NB4 (cell line): ENCODE measurements around the gene WDR12.

Experiments
- MYC ChIP-seq: IDR thresholded peaks from 2 replicates; pipeline ENCODE4 v1.6.1; 2011; ENCODE audit warnings: low read depth, low read length
- POLR2A ChIP-seq: IDR thresholded peaks from 2 replicates; pipeline ENCODE4 v1.6.1; 2011; ENCODE audit warnings: mild to moderate bottlenecking; ENCODE audit not compliant: insufficient read length; ENCODE audit errors: extremely low read depth
- TF ChIP-seq, protein P1 (sequence below): IDR thresholded peaks from one replicate; pipeline ENCODE4 v1.5.1; 2012; ENCODE audit warnings: low read depth, low read length
- TF ChIP-seq, protein P2 (sequence below): IDR thresholded peaks from 2 replicates; pipeline ENCODE4 v1.6.1; 2011; ENCODE audit warnings: low read depth, low read length

GRCh38 chr2:202933139-202933510, 21.7 kb upstream of the WDR12 start:
- TF ChIP-seq, protein P1, sequence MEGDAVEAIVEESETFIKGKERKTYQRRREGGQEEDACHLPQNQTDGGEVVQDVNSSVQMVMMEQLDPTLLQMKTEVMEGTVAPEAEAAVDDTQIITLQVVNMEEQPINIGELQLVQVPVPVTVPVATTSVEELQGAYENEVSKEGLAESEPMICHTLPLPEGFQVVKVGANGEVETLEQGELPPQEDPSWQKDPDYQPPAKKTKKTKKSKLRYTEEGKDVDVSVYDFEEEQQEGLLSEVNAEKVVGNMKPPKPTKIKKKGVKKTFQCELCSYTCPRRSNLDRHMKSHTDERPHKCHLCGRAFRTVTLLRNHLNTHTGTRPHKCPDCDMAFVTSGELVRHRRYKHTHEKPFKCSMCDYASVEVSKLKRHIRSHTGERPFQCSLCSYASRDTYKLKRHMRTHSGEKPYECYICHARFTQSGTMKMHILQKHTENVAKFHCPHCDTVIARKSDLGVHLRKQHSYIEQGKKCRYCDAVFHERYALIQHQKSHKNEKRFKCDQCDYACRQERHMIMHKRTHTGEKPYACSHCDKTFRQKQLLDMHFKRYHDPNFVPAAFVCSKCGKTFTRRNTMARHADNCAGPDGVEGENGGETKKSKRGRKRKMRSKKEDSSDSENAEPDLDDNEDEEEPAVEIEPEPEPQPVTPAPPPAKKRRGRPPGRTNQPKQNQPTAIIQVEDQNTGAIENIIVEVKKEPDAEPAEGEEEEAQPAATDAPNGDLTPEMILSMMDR = no peak
- TF ChIP-seq, protein P2, sequence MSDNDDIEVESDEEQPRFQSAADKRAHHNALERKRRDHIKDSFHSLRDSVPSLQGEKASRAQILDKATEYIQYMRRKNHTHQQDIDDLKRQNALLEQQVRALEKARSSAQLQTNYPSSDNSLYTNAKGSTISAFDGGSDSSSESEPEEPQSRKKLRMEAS = no peak
- no peak for TF ChIP-seq POLR2A
- TF ChIP-seq MYC = no peak
